ENCODE data around the gene SRSF3. TPM values are rescaled to one million over a fixed set of nuclear protein-coding genes. Genes with fewer than 3 reads are reported as not detected.

The SRSF3 gene
- total RNA-seq, 1 donor from 2014 or later, result 202 TPM

GRCh38 chr6:36624461-36625157 is 30.4 kb downstream of the SRSF3 start:
- DNase-seq, result no peak

DNA sequence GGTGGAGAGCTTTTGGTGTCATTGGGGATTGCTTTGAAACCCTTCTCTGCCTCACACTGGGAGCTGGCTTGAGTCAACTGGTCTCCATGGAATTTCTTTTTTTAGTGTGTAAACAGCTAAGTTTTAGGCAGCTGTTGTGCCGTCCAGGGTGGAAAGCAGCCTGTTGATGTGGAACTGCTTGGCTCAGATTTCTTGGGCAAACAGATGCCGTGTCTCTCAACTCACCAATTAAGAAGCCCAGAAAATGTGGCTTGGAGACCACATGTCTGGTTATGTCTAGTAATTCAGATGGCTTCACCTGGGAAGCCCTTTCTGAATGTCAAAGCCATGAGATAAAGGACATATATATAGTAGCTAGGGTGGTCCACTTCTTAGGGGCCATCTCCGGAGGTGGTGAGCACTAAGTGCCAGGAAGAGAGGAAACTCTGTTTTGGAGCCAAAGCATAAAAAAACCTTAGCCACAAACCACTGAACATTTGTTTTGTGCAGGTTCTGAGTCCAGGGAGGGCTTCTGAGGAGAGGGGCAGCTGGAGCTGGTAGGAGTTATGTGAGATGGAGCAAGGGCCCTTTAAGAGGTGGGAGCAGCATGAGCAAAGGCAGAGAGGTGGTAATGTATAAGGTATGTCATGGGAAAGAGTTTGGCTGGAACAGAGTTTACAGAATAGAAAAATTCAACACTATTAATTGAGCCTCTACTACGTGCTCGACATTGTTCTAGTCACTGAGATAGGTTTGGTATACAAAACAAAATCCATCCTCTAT is 31.2 kb downstream of the SRSF3 start:
- no peak for DNase-seq

GRCh38 chr6:36626636-36627035 is 32.5 kb downstream of the SRSF3 start:
- no peak for DNase-seq

- no peak for DNase-seq
These were observed 33.0 kb downstream of the SRSF3 start for GRCh38 chr6:36627141-36627540.

GRCh38 chr6:36627801-36628246 is 33.7 kb downstream of the SRSF3 start:
- DNase-seq, result no peak

DNA sequence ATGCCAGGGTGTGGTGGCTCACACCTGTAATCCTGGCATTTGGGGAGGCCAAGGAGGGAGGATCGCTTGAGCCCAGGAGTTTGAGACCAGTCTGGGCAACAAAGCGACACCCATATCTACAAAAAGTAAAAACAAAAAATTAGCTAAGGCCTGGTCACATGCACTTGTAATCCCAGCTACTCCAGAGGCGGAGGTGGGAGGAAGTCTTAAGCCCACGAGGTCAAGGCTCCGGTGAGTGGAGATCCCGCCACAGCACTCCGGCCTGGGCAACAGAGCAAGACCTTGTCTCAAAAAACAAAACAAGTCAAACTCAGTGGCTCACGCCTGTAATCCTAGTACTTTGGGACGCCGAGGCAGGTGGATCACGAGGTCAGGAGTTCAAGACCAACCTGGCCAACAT is 35.6 kb downstream of the SRSF3 start:
- DNase-seq, result no peak

GRCh38 chr6:36631326-36632011 is 37.3 kb downstream of the SRSF3 start:
- DNase-seq, result no peak

- no peak for DNase-seq
These were observed 39.2 kb downstream of the SRSF3 start for GRCh38 chr6:36633370-36633769.

DNA sequence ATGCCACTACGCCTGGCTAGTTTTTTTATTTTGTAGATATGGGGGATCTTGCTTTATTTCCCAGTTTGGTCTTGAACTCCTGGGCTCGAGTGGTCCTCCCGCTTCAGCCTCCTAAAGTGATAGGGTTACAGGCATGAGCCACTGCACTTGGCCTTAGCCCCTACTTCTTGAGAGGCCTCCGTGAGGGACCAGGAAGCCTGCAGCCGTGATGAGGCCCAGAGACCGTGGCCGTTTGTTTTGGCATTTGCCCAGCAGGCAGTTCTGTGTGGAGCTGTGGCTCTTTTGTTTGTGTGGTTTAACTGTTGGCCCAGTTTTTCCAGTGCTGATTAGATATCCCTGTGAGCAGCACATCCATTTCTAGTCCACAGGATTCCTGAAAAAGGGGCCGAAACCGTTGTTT is 39.8 kb downstream of the SRSF3 start:
- no peak for DNase-seq

- no peak for DNase-seq
These were observed 40.4 kb downstream of the SRSF3 start for GRCh38 chr6:36634317-36635108.

DNA sequence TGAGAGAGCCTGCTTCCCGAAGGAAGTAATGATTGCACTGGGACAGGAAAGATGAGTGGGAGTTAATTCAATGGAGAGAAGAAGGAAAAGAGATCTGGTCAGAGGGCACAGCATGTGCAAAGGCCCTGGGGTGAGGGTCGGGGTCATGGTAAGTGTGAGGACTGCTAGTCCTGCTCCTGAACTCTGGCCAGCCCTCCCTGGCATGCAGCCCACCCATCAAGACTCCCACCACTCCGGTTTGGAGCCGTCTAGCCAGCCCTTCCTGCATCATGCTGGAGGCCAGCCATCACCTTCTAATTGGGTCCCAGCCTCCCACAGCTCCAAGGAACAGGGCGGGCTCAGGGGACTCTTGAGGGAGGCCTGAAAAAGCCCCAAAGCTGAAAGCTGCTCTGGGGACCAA is 42.1 kb downstream of the SRSF3 start:
- DNase-seq, result no peak

GRCh38 chr6:36636687-36637418 is 42.7 kb downstream of the SRSF3 start:
- no peak for DNase-seq

GRCh38 chr6:36638579-36638978 is 44.4 kb downstream of the SRSF3 start:
- DNase-seq, result no peak

GRCh38 chr6:36639171-36639808 is 45.1 kb downstream of the SRSF3 start:
- DNase-seq, result no peak

DNA sequence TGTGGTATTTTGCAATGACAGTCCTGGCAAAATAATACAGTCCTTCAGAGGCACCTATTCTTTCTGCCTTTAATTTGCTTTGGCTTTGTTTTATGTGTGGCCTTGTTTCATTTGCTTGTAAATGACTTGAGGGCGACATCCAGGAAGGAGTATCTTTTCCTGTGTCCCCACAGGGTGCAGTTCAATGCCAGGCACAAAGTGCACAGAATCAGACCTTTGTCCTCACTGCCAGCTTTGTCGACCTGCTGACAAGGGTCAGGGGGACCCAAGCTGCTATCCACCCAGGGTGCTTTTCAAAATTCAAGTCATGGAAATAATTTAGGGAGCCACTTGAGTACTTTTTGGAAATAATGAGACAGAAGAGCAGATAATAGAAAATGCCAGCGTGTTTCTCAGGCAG is 47.4 kb downstream of the SRSF3 start:
- no peak for DNase-seq

DNA sequence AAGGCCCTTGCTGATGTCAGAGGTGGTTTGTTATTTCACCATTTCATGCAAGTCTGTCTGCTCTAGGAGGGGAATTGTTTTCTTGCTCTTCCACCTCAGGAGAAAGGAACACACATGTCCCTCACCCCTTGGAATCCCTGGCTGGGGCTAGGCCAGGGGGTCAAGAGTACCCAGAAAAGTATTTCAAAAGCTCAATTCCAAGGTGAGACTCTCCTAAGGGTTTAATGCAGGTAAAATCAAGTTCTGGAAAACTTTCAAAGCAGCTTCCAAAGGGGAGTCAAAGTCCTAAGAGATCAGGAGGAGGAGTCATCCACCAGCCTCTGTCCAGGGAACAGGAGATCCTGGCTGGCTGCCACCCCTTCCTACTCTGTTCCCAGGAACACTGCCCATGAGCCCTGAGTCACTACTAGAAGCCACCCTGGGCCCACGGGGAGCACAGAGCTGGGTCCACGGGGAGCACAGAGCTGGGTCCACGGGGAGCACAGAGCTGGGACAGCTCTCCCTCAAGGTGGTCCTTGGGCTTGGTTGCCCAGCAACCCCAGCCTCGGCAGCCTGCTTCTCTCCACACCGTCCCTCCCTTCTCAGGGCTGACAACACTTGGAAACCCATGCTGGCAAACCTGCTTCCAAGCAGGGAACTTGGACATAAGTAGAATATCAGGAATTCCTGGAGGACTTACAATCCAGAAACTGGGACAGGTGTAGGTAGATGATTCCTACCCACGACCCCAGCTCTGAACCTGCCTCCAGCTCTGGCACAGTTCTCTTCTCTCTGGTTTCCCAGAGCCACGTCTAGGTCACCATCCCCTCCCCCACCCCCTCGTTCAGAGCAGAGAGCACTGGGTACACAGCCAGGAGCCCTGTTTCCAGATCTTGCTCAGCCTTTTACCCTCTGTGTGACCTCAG is 49.0 kb downstream of the SRSF3 start:
- DNase-seq, result no peak

DNA sequence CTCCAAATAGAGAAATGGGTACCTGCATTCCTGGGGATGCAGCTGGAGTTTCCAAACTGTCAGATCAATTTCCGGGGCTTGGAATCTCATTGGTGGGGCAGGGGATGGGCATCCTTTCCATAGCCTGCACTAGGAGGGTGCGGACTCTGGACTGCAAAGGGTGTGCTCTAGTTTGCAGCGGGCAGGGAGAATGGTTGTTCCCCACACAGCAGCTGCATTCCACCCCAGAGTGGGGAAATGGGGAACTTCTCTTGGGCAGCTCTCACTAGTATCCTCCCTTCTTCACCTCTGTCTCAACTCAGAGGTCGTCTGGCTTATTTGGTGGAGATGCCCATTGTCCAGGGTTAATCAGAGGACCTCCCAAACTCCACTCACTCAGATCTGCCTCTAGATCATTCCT is 49.8 kb downstream of the SRSF3 start:
- no peak for DNase-seq

- no peak for DNase-seq
These were observed 54.9 kb downstream of the SRSF3 start for GRCh38 chr6:36649086-36649485.

GRCh38 chr6:36649701-36650484 is 55.7 kb downstream of the SRSF3 start:
- DNase-seq, result no peak

Data from occipital lobe (tissue), 2 donors.